GM12864 (cell line): ENCODE measurements around the gene CDC42EP4.

ENCODE experiments used
- DNase-seq: peaks from one replicate; pipeline ENCODE4 v3.0.0-alpha.2; 2011; ENCODE audit warnings: low read depth
- H3K4me3 ChIP-seq: 2 replicates; pipeline ENCODE4 v1.5.1; 2011; ENCODE audit warnings: mild to moderate bottlenecking, low read depth, low read length, control low read depth
- CTCF ChIP-seq: IDR thresholded peaks from 2 replicates; pipeline ENCODE4 v1.5.1; 2011; ENCODE audit warnings: low read depth, mild to moderate bottlenecking, moderate library complexity, low read length, control low read depth, inconsistent platforms; ENCODE audit errors: missing control alignments

The CDC42EP4 gene

GRCh38 chr17:73320601-73321264, 8.9 kb upstream of the CDC42EP4 start:
- no peak for DNase-seq
- no peak overlapping the region for H3K4me3 ChIP-seq
- TF ChIP-seq CTCF, result no peak

GRCh38 chr17:73319766-73320165, 8.0 kb upstream of the CDC42EP4 start:
- H3K4me3 ChIP-seq, result no peak overlapping the region
- no peak for DNase-seq
- no peak for TF ChIP-seq CTCF

DNA sequence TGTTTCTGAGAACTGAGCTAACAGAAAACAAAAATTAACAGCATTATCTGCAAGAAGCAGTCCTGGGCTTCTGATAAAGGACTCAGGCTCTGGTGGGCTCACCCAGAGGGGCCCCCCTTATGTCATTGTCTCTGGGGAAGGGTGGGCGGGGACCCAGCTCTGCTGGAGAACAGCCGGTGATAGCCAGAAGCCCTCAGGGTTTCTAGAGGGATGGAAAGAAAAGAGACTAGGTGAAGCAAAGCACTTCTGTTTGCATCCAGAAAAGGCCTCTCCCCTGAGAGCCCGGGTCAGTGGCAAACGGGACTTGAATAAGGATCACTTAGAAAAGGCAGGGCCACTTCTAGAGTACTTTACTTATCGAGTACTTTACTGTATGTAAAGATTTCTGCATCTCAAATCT, 7.0 kb upstream of the CDC42EP4 start:
- no peak for TF ChIP-seq CTCF
- no peak for DNase-seq
- H3K4me3 ChIP-seq, result no peak overlapping the region

DNA sequence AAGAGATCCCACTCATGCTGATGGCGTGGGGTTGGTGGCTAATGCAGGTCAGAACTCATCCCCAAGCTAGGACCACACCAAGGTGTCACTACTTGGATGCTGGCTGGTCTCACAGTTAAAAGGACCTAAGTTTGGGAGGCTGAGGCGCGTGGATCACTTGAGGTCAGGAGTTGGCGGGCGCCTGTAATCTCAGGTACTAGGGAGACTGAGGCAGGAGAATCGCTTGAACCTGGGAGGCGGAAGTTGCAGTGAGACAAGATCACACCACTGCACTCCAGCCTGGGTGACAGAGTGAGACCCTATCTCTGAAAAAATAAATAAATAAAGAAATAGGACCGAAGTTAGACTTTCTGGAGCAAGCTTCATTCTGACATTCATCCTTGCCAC, 6.6 kb upstream of the CDC42EP4 start:
- no peak for TF ChIP-seq CTCF
- H3K4me3 ChIP-seq, result no peak overlapping the region
- DNase-seq, result no peak

DNA sequence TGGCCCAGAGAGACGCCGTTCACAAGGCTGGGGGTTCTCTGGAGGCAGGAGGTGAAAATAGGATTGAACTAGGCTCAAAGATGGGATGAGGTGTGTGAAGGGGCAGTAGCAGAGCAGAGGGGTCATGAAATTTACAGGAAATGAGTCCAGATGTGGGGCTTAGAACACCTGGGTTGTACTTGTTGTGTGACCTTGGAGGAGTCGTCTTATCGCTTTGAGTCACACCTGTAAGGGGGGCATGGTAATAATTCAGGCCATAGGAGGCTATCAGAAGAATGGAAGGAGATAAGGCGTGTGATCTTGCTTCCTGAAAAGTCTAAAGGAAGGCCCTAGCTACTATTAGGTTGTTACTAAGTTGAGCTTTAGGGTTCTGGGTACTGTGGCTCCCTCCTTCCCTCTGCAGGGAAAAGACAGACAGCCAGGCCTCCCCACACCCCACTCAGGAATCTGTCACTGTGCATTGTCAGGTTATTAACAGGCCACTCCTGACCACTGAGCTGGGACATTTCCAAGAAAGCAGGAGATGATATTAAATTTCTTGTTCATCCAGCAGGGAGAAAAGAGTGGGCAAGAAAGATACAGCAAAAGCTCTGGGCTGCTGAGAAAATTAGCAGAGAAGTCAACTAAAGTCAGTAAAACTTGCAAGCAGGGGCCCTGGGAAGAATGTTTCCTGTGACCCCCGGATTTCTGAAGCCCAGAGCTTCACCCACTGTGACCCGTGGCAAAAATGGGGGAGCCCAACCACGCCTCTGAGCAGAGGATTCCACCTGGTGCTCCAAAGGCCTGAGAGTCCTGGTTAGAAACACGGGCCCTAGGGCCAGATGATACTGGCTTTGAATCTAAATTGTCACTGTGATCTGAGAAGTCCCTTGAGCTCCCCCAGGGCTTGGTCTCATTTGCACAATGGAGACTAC, 6.0 kb upstream of the CDC42EP4 start:
- H3K4me3 ChIP-seq, result no peak overlapping the region
- no peak for DNase-seq
- TF ChIP-seq CTCF, result no peak

DNA sequence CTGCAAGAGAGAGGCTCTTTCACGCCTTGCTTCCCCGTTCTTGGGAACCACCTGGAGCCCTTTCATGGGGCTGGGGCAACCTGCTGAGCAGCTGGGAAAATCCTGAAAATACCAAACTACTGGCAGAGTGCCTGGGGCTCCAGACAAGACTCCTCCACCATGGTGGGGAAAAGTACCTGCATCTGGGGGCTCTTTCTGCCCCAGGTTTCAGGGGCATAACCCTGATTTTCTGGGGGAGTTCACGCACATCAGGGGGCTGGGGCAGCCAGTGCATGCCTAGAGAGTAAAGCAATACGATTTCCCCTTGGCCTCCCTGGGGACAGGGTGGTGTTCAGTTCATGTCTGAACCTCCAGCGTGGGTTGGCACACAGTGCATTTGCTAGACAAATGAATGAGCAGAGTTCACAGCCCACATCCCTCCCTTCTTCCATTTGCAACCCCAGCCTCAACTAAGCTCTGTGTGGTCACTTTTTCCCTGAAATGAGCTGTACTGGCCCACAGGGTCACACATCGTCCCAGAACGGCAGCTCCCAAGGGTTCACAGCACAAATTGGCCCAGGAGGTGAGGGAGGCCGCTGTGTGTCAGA, 5.2 kb upstream of the CDC42EP4 start:
- DNase-seq, result no peak

More for the DNA sequence above, 5.2 kb upstream of the CDC42EP4 start:
- no peak for TF ChIP-seq CTCF
- H3K4me3 ChIP-seq, result no peak overlapping the region
